Measurements from ENCODE around the gene RNF213. TPM values are rescaled to one million over a fixed set of nuclear protein-coding genes. Genes with fewer than 3 reads are reported as not detected.

RNF213 gene
- total RNA-seq, 1 donor = 134 TPM

DNA sequence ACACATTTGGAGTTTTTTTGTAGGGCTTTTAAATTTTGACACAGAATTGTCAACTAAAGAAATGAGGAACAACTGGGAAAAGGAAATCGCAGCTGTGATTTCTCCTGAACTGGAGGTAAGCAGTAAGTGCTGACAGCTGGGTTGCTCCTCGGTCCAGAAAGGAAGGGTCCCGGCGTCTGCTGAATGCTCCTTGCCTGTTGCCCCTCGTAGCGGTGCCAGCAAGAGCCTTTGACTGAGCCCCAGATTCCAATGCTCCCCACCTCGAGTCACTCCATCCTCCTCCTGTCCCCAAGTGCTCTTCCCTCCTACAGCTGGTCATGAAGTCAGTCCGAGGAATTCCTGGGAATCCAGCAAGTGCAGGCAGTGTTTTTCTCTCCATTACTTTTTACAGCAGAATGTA is 122.3 kb downstream of the RNF213 start:
- peaks cover 97% of the 10 kb centered on the region for H3K36me3 ChIP-seq (ENCODE audit: insufficient read depth, low read length)

DNA sequence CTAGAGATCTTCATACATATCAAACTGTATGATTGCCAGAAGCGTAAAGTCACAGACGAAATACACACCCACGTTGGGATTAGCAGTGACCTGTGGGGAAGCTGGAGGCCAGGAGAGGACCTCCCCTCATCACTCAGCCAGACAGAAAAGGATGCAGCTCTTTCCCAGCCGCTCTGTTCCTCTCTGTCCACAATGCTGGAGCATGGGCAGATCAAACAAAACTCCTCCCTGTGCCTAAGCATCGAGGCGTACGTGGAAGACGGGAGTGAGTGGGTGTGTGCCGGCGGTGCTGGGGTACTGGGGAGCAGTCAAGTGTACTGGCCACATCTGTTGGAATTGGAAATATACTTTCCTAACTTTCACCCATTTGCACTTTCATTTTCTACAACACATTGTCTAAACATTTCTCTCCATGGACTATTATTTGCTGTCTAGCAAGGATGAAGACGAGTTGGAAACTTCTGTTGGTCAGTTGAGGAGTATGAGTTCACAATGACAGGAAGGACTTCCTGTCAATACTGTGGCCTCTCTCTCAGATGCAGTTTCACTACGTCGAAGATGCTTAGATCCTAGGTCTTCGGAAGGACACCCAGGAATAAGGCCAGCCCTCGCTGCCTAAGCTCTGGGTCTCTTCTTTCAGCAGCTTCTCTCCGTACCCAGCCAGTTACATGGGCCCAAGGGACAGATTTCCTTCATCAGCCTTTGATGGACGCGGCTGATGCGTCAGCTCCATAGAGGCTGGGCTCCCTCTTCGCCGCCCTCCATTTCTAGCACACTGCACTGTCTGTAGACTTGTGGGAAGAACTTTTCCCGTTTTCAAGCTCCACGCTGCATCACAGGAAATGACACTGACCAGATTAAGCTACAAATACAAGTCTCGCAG is 123.7 kb downstream of the RNF213 start:
- Histone ChIP-seq H3K27me3 (ENCODE audit: insufficient read depth, low read length) (no peaks in the 10 kb centered on the region), H4K20me1 (ENCODE audit: insufficient read depth, low read length) (peaks cover 5% of the 10 kb centered on the region), H3K4me3 (ENCODE audit: insufficient read depth, low read length) (no peak overlapping the region), H3K79me2 (ENCODE audit: insufficient read depth, low read length) (no peaks in the 10 kb centered on the region), H3K9me3 (ENCODE audit: low read depth, low read length) (no peaks in the 10 kb centered on the region), H3K27ac (ENCODE audit: low read depth, low read length) (no peak overlapping the region), H2AFZ (ENCODE audit: low read length) (no peak overlapping the region), H3K4me1 (ENCODE audit: insufficient read depth, low read length) (no peaks in the 10 kb centered on the region), H3K36me3 (ENCODE audit: insufficient read depth, low read length) (peaks cover 97% of the 10 kb centered on the region), H3K4me2 (ENCODE audit: insufficient read depth, low read length) (no peak overlapping the region)
- peak; percentile 34 for DNase-seq (ENCODE audit: insufficient read length, low spot score, missing footprints)
- TF ChIP-seq, protein P1, sequence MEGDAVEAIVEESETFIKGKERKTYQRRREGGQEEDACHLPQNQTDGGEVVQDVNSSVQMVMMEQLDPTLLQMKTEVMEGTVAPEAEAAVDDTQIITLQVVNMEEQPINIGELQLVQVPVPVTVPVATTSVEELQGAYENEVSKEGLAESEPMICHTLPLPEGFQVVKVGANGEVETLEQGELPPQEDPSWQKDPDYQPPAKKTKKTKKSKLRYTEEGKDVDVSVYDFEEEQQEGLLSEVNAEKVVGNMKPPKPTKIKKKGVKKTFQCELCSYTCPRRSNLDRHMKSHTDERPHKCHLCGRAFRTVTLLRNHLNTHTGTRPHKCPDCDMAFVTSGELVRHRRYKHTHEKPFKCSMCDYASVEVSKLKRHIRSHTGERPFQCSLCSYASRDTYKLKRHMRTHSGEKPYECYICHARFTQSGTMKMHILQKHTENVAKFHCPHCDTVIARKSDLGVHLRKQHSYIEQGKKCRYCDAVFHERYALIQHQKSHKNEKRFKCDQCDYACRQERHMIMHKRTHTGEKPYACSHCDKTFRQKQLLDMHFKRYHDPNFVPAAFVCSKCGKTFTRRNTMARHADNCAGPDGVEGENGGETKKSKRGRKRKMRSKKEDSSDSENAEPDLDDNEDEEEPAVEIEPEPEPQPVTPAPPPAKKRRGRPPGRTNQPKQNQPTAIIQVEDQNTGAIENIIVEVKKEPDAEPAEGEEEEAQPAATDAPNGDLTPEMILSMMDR (IDR thresholded peaks at IDR 0.05; ENCODE audit: extremely low read depth, low read depth, low read length) = no peak

More for the DNA sequence above, 122.3 kb downstream of the RNF213 start:
- H2AFZ ChIP-seq (ENCODE audit: low read length) = no peak overlapping the region
- no peak overlapping the region for H3K27ac ChIP-seq (ENCODE audit: low read depth, low read length)
- no peaks in the 10 kb centered on the region for H3K4me1 ChIP-seq (ENCODE audit: insufficient read depth, low read length)
- H4K20me1 ChIP-seq (ENCODE audit: insufficient read depth, low read length) = peaks cover 5% of the 10 kb centered on the region
- DNase-seq (ENCODE audit: insufficient read length, low spot score, missing footprints) = no peak
- H3K9me3 ChIP-seq (ENCODE audit: low read depth, low read length) = no peaks in the 10 kb centered on the region
- TF ChIP-seq, protein P1 (IDR thresholded peaks at IDR 0.05; ENCODE audit: extremely low read depth, low read depth, low read length) = no peak
- no peaks in the 10 kb centered on the region for H3K79me2 ChIP-seq (ENCODE audit: insufficient read depth, low read length)
- H3K27me3 ChIP-seq (ENCODE audit: insufficient read depth, low read length) = no peaks in the 10 kb centered on the region
- no peak overlapping the region for H3K4me2 ChIP-seq (ENCODE audit: insufficient read depth, low read length)
- no peak overlapping the region for H3K4me3 ChIP-seq (ENCODE audit: insufficient read depth, low read length)

GRCh38 chr17:80385046-80385445 is 124.4 kb downstream of the RNF213 start:
- Histone ChIP-seq H3K4me2 (ENCODE audit: insufficient read depth, low read length) (no peak overlapping the region), H3K4me1 (ENCODE audit: insufficient read depth, low read length) (no peaks in the 10 kb centered on the region), H4K20me1 (ENCODE audit: insufficient read depth, low read length) (peaks cover 3% of the 10 kb centered on the region), H3K36me3 (ENCODE audit: insufficient read depth, low read length) (peaks cover 96% of the 10 kb centered on the region), H3K27me3 (ENCODE audit: insufficient read depth, low read length) (no peaks in the 10 kb centered on the region), H3K9me3 (ENCODE audit: low read depth, low read length) (no peaks in the 10 kb centered on the region), H3K27ac (ENCODE audit: low read depth, low read length) (no peak overlapping the region), H3K4me3 (ENCODE audit: insufficient read depth, low read length) (no peak overlapping the region), H2AFZ (ENCODE audit: low read length) (no peak overlapping the region), H3K79me2 (ENCODE audit: insufficient read depth, low read length) (no peaks in the 10 kb centered on the region)
- TF ChIP-seq, protein P1 (IDR thresholded peaks at IDR 0.05; ENCODE audit: extremely low read depth, low read depth, low read length) = no peak
- peak; percentile 36 for DNase-seq (ENCODE audit: insufficient read length, low spot score, missing footprints)

- Histone ChIP-seq H2AFZ (ENCODE audit: low read length) (no peak overlapping the region), H3K4me1 (ENCODE audit: insufficient read depth, low read length) (no peaks in the 10 kb centered on the region), H3K36me3 (ENCODE audit: insufficient read depth, low read length) (peaks cover 95% of the 10 kb centered on the region), H3K27me3 (ENCODE audit: insufficient read depth, low read length) (no peaks in the 10 kb centered on the region), H3K4me3 (ENCODE audit: insufficient read depth, low read length) (no peak overlapping the region), H4K20me1 (ENCODE audit: insufficient read depth, low read length) (peaks cover 3% of the 10 kb centered on the region), H3K9me3 (ENCODE audit: low read depth, low read length) (no peaks in the 10 kb centered on the region), H3K27ac (ENCODE audit: low read depth, low read length) (no peak overlapping the region), H3K79me2 (ENCODE audit: insufficient read depth, low read length) (no peaks in the 10 kb centered on the region), H3K4me2 (ENCODE audit: insufficient read depth, low read length) (no peak overlapping the region)
- TF ChIP-seq, protein P1 (IDR thresholded peaks at IDR 0.05; ENCODE audit: extremely low read depth, low read depth, low read length) = no peak
- DNase-seq (ENCODE audit: insufficient read length, low spot score, missing footprints) = peak; percentile 55
These were observed 125.7 kb downstream of the RNF213 start for GRCh38 chr17:80386341-80386740.
